ENCODE results near the gene CPNE2.
"Not testable (repeated sequence)": the region's sequence is repeated elsewhere in the genome, so short reads cannot be mapped to it uniquely, and the experiment has no call there.

Gene CPNE2

GRCh38 chr16:57091975-57092785 lies at the start of gene CPNE2:
Gene CPNE2, plus strand, starts transcription at chr16:57092583. Its CDS starts 18,160 bp downstream, at chr16:57110743.
- DNase-seq, result peak; percentile 61

DNA sequence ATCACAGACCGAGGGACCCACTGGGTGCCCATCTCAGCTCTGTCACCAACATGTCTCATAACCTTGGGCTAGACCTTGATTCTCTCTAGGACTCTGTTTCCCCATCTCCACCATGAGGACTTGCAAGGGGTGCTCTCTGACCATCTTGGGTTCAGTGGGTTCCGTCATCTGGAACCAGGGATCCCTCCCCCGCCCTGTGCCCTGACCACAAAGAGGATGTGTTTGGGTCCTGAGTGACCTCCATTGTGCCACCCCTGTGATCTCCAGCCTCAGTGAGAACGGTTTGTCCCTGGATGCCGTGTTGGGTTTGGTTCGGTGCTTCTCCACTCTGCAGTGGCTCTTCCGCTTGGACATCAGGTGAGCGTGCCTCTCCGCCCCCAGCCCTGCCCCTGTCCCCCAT lies 49.1 kb upstream of the CPNE2 start:
- no peak for DNase-seq

DNA sequence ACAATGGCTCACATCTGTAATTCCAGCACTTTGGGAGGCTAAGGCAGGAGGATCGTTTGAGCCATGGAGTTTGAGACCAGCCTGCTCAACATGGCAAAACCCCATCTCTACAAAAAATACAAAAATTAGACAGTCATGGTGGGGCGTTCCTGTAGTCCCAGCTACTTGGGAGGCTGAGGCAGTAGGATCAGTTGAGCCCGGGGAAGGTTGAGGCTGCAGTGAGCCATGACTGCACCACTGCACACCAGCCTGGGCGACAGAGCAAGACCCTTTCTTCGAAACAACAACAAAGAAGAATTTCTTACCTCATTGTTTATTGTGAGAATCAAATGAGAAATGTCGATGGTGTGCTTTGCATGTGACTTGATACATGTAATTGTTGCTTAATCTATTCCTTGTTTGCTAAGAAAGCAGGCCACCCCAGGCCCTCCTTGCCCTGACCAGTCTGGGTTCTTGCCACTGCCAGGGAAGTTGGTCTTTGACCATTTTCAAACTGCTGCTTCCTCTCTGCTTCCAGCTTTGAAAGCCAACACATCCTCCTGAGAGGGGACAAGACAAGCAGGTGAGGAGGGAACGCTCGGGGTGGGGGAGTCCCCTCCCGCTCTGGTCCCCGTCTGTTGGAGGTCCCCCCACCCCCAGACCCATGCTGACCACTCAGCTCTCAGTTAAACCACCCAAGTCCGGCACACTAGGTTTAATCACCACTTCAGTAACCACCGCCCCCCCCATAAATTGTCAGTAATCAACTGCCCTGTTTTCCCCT lies 47.3 kb upstream of the CPNE2 start:
- DNase-seq, result no peak

DNA sequence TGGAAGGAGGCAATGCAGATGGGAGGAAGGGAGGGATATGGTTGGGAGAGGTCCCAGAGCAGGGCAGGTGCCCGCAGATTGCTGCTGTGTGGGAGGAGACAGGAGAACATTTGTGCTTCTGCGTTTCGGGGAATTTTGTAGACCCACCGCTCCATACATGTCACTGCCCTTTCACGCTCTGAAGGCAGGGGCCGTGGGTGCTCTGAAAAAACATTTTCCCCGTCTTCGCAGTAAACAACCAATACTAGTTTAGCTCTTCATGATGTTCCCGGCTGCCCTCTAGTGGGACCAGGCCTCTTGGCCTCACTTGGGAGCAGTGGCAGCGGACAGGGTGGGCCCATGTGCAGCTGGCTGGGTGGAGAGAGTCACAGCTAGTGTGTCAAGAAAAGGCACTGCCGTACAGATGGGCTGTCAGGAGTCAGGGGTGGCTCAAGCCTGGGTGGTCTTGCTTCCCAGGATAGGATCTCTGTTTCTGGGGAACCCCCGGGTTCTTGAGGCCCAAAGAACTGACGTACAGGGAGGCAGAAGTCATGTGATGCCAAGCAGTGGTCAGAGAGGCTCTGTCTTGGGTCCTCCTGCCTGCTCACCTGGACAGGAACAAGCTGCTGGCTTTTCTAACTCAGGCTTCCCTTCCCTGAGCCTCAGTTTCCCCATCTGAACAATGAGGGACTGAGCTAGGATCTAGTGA lies 46.5 kb upstream of the CPNE2 start:
- DNase-seq, result peak; percentile 62

DNA sequence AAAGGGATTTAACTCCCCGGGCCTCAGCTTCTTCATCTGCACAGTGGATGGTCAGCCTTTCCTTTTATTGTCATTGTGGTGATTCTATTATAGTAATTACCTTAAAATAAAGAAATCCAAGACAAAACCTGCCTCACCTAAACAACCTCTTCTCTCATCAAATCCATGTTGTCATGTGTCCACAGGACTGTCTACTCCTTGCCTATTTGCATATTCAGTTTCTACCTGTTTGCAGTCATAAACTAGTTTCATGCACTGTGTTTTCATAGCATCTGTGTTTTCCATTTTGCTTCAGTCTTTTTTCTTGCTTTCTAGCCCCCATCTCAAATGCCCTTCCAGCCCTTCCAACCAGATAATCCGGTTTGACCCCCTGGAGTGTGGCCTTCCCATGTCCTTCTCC lies 44.3 kb upstream of the CPNE2 start:
- no peak for DNase-seq

DNA sequence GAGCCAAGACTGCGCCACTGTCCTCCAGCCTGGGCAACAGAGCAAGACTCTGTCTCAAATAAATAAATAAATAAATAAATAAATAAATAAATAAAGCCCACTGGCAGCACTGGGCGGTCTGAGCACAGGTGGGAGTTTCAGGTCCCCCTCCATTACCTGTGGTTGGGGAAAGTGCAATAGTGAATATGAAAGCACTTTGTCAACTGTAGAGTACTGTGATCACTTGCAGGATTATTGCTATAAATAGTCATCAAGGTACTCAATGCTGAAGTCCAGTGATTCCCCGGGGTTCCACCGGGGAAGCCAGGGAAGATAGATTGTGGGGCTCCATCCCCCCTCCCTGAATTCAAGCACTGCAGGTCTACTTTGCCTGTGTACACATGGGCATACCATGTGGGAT lies 42.7 kb upstream of the CPNE2 start:
- DNase-seq, result no peak

- DNase-seq, result no peak
These were observed 40.6 kb upstream of the CPNE2 start for GRCh38 chr16:57051696-57052228.

DNA sequence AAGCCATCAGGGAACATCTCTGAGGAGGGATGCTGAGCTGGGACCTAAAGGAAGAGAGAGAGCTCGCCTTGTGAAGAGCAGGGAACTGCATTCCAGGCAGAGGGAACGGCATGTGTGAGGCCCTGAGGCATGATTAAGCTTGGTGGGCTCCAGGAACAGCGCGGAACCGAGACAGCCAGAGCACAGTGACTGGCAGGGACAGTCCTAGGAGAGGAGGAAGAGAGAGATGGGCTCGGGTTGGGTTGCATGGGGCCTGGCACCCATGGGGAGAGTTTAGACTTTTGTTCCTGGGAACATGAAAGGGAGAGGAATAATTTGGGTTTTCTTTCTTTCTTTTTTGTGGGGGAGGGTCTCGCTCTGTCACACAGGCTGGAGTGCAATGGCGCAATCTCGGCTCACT lies 39.2 kb upstream of the CPNE2 start:
- DNase-seq, result no peak

- no peak for DNase-seq
These were observed 38.0 kb upstream of the CPNE2 start for GRCh38 chr16:57054338-57054737.

- DNase-seq, result no peak
These were observed 37.6 kb upstream of the CPNE2 start for GRCh38 chr16:57054771-57055170.

DNA sequence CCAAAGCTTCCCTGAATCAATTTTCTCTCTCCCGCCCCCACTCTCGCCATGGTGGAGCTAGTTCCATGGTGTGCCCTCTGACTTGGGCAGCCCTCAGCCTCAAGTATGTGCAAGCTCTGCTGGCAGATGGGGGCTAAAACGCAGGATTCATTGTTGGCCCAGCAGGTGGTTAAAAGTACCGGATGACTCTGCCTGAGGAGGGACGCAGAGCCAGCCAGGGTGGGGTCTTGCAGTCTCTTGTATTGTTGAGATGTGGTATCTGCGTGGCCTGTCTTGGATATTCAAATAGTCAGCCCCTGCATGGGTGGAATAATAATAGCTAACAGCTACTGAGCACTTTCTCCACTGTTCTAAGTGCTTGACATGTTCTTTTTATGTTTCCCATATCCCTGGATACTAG lies 36.7 kb upstream of the CPNE2 start:
- DNase-seq, result no peak

DNA sequence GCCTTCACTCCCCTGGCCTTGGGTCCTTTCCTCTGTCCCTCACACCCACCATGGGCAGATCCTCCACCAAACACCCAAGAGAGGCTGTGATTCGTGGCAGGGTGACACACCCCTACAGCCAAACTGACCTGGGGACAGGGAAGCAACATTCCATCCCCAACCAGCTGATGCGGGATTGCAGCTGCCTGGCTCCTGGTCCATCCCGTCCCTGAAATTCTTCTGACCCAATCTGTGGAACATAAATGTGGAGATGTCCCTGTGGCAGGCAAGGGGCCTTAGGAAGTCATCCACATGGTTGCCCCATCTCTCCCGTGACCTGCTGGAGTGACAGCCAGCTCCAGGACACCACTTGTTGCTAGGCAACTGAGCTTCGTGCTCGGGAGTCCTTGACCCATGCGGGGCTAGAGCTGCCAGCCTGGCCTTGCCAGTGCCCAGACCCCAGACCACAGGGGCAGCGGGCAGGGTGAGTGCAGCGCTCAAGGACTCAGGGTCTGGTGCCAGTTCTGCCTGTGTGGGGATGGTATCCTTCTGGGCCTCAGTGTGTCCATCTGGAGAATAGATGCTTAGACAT lies 34.0 kb upstream of the CPNE2 start:
- DNase-seq, result no peak

- DNase-seq, result no peak
These were observed 31.9 kb upstream of the CPNE2 start for GRCh38 chr16:57060323-57061083.

DNA sequence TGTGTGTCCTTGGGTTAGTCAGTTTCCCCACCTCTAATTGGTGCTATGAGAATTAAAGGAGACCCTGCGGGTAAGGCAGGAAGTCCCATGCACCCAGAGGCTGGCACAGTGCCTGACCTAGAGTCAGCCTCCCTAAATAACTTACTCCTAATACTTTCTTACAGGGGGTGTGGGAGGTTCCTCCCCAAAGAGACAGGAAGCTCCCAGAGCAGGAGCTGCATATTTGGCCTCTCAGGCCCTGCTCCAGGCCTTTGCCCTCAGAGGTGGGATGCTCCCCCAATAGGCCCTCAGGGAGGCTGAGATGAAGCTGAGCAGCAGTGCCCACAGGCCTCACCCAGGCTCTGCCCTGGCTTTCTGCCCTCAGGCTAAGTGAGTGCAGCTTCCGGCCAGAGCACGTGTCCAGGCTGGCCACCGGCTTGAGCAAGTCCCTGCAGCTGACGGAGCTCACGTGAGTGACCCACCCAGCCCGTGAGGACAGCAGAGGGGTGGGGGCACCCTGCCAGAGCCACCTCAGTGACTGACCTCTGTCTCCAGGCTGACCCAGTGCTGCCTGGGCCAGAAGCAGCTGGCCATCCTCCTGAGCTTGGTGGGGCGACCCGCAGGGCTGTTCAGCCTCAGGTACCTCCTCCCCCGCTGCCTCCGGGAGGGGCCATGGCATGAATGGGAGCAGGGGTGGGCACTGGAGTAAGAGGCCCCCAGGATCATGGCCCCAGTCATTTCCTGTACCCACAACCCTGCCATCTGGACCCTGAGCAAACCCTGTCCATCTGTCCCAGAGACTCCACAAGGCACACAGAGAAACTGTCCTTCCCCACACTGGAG lies 31.1 kb upstream of the CPNE2 start:
- no peak for DNase-seq

- DNase-seq, result no peak
These were observed 30.1 kb upstream of the CPNE2 start for GRCh38 chr16:57062329-57062728.

GRCh38 chr16:57063189-57063588 lies 29.2 kb upstream of the CPNE2 start:
- DNase-seq, result not testable (repeated sequence)

GRCh38 chr16:57064995-57065394 lies 27.4 kb upstream of the CPNE2 start:
- no peak for DNase-seq

- no peak for DNase-seq
These were observed 25.8 kb upstream of the CPNE2 start for GRCh38 chr16:57066625-57067024.

- DNase-seq, result no peak
These were observed 25.0 kb upstream of the CPNE2 start for GRCh38 chr16:57067347-57067746.

DNA sequence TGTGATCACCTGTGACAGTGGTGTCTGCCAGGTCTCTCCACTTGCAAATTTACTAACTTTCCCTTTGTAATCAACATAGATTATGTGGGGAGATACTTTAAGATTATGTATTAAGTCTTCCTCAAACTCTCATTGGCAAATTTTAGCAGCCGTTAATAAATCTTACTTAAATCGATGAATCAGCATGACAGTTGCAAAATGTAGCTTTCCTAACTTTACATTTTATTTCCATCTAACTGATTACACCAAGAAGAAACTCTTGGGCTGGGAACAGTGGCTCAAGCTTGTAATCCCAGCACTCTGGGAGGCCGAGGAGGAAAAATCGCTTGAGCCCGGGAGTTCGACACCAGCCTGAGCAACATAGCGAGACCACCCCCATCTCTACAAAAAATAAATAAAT lies 23.3 kb upstream of the CPNE2 start:
- DNase-seq, result no peak

- DNase-seq, result no peak
These were observed 22.6 kb upstream of the CPNE2 start for GRCh38 chr16:57069635-57070370.
